OCI-LY3 (cell line): ENCODE data around the gene PUDP.

Source experiments
- CTCF ChIP-seq: fragments of 200-600, 300-600 bp; sonication (generic); IDR thresholded peaks from 2 replicates; pipeline ENCODE4 v1.5.1; 2014; ENCODE audit warnings: antibody characterized with exemption, low read length, low read depth
- EZH2phosphoT487 ChIP-seq: fragments of 200-600 bp; shearing (Covaris generic); IDR thresholded peaks from 2 replicates; pipeline ENCODE4 v1.6.1; 2018; ENCODE audit warnings: antibody characterized with exemption, mixed run types, low read depth

- TF ChIP-seq CTCF (no peak), EZH2phosphoT487 (no peak)
Measured at GRCh38 chrX:7156879-7157278, 8.9 kb upstream of the PUDP start.
